GM21367 (cell line): ENCODE results near the gene MPZL1.
A peak's percentile ranks its signal among the peaks of the same experiment; 100 is the strongest.

Experiments used
- ATAC-seq: cut with Tn5 transposase; IDR thresholded peaks from one replicate; pipeline ENCODE4 v1.9.1; 2021; ENCODE audit not compliant: unreplicated experiment

MPZL1 gene

GRCh38 chr1:167695147-167695546 lies 26.6 kb upstream of the MPZL1 start:
- no peak for ATAC-seq

- no peak for ATAC-seq
Measured at GRCh38 chr1:167695756-167696561, 25.8 kb upstream of the MPZL1 start.

GRCh38 chr1:167697667-167698141 lies 24.1 kb upstream of the MPZL1 start:
- no peak for ATAC-seq

- ATAC-seq = no peak
Measured at GRCh38 chr1:167698313-167698712, 23.5 kb upstream of the MPZL1 start.

- no peak for ATAC-seq
Measured at GRCh38 chr1:167701510-167701909, 20.3 kb upstream of the MPZL1 start.

- ATAC-seq = no peak
Measured at GRCh38 chr1:167703557-167703956, 18.2 kb upstream of the MPZL1 start.

GRCh38 chr1:167704715-167705114 lies 17.1 kb upstream of the MPZL1 start:
- ATAC-seq = no peak

GRCh38 chr1:167705250-167705649 lies 16.5 kb upstream of the MPZL1 start:
- ATAC-seq = no peak

- no peak for ATAC-seq
Measured at GRCh38 chr1:167706363-167706762, 15.4 kb upstream of the MPZL1 start.

- peak; percentile 43 for ATAC-seq
Measured at GRCh38 chr1:167706931-167707877, 14.6 kb upstream of the MPZL1 start.

- ATAC-seq = no peak
Measured at GRCh38 chr1:167707942-167708341, 13.8 kb upstream of the MPZL1 start.

- no peak for ATAC-seq
Measured at GRCh38 chr1:167708940-167709389, 12.8 kb upstream of the MPZL1 start.

- ATAC-seq = no peak
Measured at GRCh38 chr1:167710836-167711235, 10.9 kb upstream of the MPZL1 start.

GRCh38 chr1:167711797-167712196 lies 10.0 kb upstream of the MPZL1 start:
- no peak for ATAC-seq

- ATAC-seq = no peak
Measured at GRCh38 chr1:167713330-167714081, 8.3 kb upstream of the MPZL1 start.

GRCh38 chr1:167714098-167714438 lies 7.7 kb upstream of the MPZL1 start:
- ATAC-seq = peak; percentile 49

GRCh38 chr1:167714439-167715156 lies 7.2 kb upstream of the MPZL1 start:
- peak; percentile 35 for ATAC-seq

GRCh38 chr1:167715157-167715999 lies 6.4 kb upstream of the MPZL1 start:
- ATAC-seq = peak; percentile 33

GRCh38 chr1:167716000-167716271 lies 5.8 kb upstream of the MPZL1 start:
- no peak for ATAC-seq

- no peak for ATAC-seq
Measured at GRCh38 chr1:167717351-167717750, 4.4 kb upstream of the MPZL1 start.
